Stimulated activated CD4-positive, alpha-beta T cell treated with anti-CD3 and anti-CD28 coated beads, Interleukin-15, amount 100 ng/mL, for 1 hour (primary cell): Measurements from ENCODE around the gene OPN4.

Experiments used
- DNase-seq, 2 donors: peaks; one replicate each; pipeline ENCODE4 v3.0.0-alpha.2; 2020; ENCODE audit warnings: low read depth in 1 of 2, low spot score in 1 of 2

Gene OPN4

DNA sequence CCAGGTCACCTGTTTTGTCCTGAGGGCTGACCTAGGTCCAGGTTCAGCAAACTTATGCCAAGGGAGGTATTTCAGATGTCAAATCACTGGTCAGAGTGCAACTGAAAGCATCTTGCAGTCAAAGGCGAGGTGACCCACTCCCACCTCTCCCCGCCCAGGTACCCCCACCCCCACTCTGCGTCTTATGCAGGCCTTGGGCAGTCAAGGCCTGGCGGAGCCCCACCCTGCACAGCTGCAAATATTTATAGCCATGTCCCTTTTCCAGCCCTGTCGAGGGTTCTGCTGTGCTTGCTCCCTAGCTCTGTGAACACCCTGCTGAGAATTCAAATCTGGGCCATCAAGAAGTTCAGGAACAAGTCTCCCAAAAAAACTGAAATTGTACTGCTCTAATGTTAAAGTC, 61.5 kb downstream of the OPN4 start:
- no peak for DNase-seq
